ENCODE results near the gene JAG2.

- no peak for TF ChIP-seq EZH2 (IDR thresholded peaks at IDR 0.05; ENCODE audit: insufficient read depth, poor library complexity, severe bottlenecking)
- no peak for TF ChIP-seq EZH2phosphoT487 (IDR thresholded peaks at IDR 0.05; ENCODE audit: insufficient read depth, low read depth)
Measured at GRCh38 chr14:105092171-105093037, 76.2 kb downstream of the JAG2 start.

Data from GM23248 (cell line).